ENCODE measurements around the gene COL12A1.

COL12A1 gene

GRCh38 chr6:75223428-75223827 lies 17.6 kb upstream of the COL12A1 start:
- H3K4me1 ChIP-seq (ENCODE audit: insufficient read depth, low read length), result peaks cover 14% of the 10 kb centered on the region
- H3K9me3 ChIP-seq (ENCODE audit: control insufficient read depth, insufficient read depth, low read length), result no peaks in the 10 kb centered on the region
- no peaks in the 10 kb centered on the region for H3K36me3 ChIP-seq (ENCODE audit: insufficient read depth, low read length)
- no peak overlapping the region for H3K9ac ChIP-seq (ENCODE audit: low read depth, low read length)

DNA sequence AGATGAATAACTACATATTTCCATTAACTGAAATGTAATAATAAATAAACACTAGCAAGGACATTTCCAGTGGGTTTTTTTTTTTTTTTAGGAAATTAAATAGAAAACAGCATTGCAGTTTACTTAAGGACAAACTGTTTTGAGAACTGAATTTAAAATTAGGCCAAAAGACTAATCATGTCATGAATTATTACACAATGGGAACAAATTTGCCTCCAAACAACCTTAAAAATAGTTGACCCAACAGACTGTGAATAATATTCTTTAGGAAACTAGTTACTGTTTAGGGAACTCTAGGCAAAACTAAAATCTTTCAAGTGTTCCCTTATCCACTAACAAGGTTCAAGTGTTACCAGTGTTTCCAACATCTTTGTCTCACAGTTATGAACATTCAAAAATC lies 16.4 kb upstream of the COL12A1 start:
- Histone ChIP-seq H3K36me3 (ENCODE audit: insufficient read depth, low read length) (no peaks in the 10 kb centered on the region), H3K4me1 (ENCODE audit: insufficient read depth, low read length) (peaks cover 14% of the 10 kb centered on the region), H3K9ac (ENCODE audit: low read depth, low read length) (no peak overlapping the region), H3K9me3 (ENCODE audit: control insufficient read depth, insufficient read depth, low read length) (no peaks in the 10 kb centered on the region)

- no peaks in the 10 kb centered on the region for H3K9me3 ChIP-seq (ENCODE audit: control insufficient read depth, insufficient read depth, low read length)
- H3K4me1 ChIP-seq (ENCODE audit: insufficient read depth, low read length), result peaks cover 11% of the 10 kb centered on the region
- H3K36me3 ChIP-seq (ENCODE audit: insufficient read depth, low read length), result no peaks in the 10 kb centered on the region
- H3K9ac ChIP-seq (ENCODE audit: low read depth, low read length), result no peak overlapping the region
These were observed 15.3 kb upstream of the COL12A1 start for GRCh38 chr6:75221116-75221515.

DNA sequence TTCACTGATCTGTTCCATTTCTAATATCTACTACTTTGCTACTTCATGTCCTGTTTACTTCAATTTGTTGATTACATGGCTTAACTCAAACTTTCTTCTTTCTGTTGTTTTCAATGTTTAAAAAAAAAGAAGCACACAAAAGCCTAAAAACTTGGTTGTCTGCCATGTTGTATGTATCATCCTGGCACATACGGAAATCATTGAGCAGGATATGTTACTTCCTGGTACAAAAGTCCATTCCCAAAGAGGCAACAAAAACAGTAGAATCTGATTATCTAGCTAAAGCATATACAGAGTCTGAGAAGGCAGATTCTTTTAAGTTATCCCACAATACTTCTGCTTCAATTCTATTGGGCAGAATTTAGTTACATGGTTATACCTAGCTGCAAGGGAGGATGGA lies 14.5 kb upstream of the COL12A1 start:
- H3K36me3 ChIP-seq (ENCODE audit: insufficient read depth, low read length), result no peaks in the 10 kb centered on the region
- no peak overlapping the region for H3K9ac ChIP-seq (ENCODE audit: low read depth, low read length)
- no peaks in the 10 kb centered on the region for H3K9me3 ChIP-seq (ENCODE audit: control insufficient read depth, insufficient read depth, low read length)
- H3K4me1 ChIP-seq (ENCODE audit: insufficient read depth, low read length), result peaks cover 11% of the 10 kb centered on the region

DNA sequence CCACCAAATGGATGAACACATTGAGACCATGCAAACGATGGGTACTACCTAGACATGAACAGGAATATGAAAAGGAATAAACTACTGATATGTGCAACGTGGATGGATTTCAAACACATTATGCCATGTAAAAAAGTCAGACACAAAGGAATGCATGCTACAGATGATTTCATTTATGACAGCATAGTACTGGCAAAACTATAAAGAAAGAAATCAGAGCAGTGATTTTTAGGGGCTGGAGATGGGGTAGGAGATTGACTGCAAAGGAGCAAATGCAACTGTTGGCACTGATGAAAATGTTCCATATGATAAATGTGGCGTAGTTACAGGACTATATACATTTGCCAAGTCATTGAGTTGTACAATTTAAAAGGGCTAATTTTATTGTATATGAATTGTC lies 13.4 kb upstream of the COL12A1 start:
- H3K36me3 ChIP-seq (ENCODE audit: insufficient read depth, low read length), result no peaks in the 10 kb centered on the region
- H3K9me3 ChIP-seq (ENCODE audit: control insufficient read depth, insufficient read depth, low read length), result no peaks in the 10 kb centered on the region
- peaks cover 10% of the 10 kb centered on the region for H3K4me1 ChIP-seq (ENCODE audit: insufficient read depth, low read length)
- H3K9ac ChIP-seq (ENCODE audit: low read depth, low read length), result no peak overlapping the region

DNA sequence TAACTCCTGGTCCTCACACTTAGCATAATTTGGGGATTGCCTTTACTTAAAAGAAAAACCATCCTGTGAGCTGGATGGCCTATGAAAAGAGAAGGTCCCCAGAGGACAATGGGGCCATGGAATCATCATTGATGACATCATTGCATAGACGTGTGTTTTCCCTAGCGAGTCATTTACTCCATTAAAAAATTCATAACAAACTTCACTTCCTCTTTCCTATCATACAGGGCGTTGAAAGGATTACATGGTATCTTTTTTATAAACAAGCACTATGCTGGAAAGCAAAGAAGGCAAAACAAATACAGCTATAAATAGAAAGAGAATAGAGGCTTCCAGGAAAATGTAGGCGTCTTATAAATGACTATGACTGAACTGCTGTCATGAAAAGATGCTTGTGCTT lies 11.3 kb upstream of the COL12A1 start:
- Histone ChIP-seq H3K9me3 (ENCODE audit: control insufficient read depth, insufficient read depth, low read length) (no peaks in the 10 kb centered on the region), H3K9ac (ENCODE audit: low read depth, low read length) (no peak overlapping the region), H3K4me1 (ENCODE audit: insufficient read depth, low read length) (no peaks in the 10 kb centered on the region), H3K36me3 (ENCODE audit: insufficient read depth, low read length) (no peaks in the 10 kb centered on the region)

DNA sequence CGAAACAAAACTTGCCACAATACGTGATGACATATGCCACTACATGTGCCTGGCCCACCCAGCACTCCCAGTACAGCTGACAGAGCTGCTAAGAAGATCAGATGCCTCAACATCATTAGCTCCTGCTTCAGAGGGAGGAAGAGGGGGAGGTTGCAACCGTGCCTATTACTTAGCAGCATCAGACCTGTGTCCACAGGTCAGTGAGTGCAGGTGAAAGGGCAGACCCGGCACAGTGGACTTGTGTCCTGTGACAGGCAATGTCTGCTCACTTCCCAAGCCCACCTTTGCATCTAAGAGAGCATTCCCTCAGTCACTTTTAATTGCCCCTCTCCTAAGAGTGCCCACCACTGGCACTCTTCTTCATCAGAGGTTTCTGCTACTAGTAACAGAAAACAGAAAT lies 9.4 kb upstream of the COL12A1 start:
- H3K9ac ChIP-seq (ENCODE audit: low read depth, low read length), result no peak overlapping the region
- H3K36me3 ChIP-seq (ENCODE audit: insufficient read depth, low read length), result no peaks in the 10 kb centered on the region
- H3K4me1 ChIP-seq (ENCODE audit: insufficient read depth, low read length), result peaks cover 5% of the 10 kb centered on the region; the same call in 1 of the 2 replicates
- no peaks in the 10 kb centered on the region for H3K9me3 ChIP-seq (ENCODE audit: control insufficient read depth, insufficient read depth, low read length)

DNA sequence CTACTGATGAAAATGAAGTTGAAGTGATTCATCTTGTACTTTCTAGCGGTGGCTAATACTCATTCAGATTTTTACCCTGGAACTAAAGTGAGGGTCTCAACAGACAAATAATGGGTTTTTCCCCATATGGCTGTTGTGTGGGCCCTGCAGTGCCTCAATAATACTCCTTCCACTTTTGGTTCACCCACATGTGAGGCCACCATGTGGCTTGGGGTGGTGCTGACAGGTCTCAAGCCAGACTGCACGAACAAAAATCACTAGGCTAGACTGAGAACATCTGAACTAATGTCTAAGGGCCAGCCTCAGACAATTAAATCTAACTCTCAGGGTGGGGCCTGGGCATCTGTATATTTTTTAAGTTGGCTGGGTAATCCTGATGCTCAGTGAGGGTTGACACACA lies 7.9 kb upstream of the COL12A1 start:
- no peaks in the 10 kb centered on the region for H3K36me3 ChIP-seq (ENCODE audit: insufficient read depth, low read length)
- H3K4me1 ChIP-seq (ENCODE audit: insufficient read depth, low read length), result peaks cover 5% of the 10 kb centered on the region; the same call in 1 of the 2 replicates
- no peak overlapping the region for H3K9ac ChIP-seq (ENCODE audit: low read depth, low read length)
- no peaks in the 10 kb centered on the region for H3K9me3 ChIP-seq (ENCODE audit: control insufficient read depth, insufficient read depth, low read length)

- H3K36me3 ChIP-seq (ENCODE audit: insufficient read depth, low read length), result no peaks in the 10 kb centered on the region
- H3K9ac ChIP-seq (ENCODE audit: low read depth, low read length), result no peak overlapping the region
- no peaks in the 10 kb centered on the region for H3K9me3 ChIP-seq (ENCODE audit: control insufficient read depth, insufficient read depth, low read length)
- peaks cover 5% of the 10 kb centered on the region; the same call in 1 of the 2 replicates for H3K4me1 ChIP-seq (ENCODE audit: insufficient read depth, low read length)
These were observed 7.3 kb upstream of the COL12A1 start for GRCh38 chr6:75213112-75213511.

DNA sequence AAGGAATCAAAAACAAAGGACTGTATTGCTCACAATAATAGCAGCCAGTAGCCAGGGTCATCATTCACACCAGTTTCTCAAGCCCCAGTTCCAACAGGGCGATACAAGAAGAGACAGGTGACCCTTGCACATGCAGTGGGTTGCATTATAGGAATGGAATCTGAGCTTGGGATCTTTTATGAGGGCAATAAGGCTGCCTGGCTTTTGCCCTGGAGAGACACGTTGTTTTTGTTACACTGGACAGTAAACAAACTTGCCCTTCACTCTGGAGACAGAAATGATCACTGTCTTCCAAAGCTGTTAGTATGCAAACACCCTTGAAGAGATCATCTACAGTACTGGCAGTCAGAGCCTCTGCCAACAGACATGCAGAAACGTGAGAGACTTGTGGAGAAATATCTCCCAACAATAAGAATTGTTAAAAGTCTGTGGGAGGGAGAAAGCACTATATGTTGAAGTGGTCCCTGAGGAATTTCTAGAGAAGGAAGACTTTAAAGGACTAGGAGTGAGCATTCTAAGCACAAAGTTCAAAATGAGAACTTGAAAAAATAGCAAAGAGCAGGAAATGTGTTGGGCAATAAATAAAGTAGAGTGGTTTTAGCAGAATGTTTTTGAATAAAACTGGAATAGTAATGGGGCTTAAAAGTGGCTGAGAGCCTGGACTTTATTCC lies 6.2 kb upstream of the COL12A1 start:
- peaks cover 5% of the 10 kb centered on the region; the same call in 1 of the 2 replicates for H3K4me1 ChIP-seq (ENCODE audit: insufficient read depth, low read length)
- H3K9me3 ChIP-seq (ENCODE audit: control insufficient read depth, insufficient read depth, low read length), result no peaks in the 10 kb centered on the region
- no peaks in the 10 kb centered on the region for H3K36me3 ChIP-seq (ENCODE audit: insufficient read depth, low read length)
- H3K9ac ChIP-seq (ENCODE audit: low read depth, low read length), result no peak overlapping the region

DNA sequence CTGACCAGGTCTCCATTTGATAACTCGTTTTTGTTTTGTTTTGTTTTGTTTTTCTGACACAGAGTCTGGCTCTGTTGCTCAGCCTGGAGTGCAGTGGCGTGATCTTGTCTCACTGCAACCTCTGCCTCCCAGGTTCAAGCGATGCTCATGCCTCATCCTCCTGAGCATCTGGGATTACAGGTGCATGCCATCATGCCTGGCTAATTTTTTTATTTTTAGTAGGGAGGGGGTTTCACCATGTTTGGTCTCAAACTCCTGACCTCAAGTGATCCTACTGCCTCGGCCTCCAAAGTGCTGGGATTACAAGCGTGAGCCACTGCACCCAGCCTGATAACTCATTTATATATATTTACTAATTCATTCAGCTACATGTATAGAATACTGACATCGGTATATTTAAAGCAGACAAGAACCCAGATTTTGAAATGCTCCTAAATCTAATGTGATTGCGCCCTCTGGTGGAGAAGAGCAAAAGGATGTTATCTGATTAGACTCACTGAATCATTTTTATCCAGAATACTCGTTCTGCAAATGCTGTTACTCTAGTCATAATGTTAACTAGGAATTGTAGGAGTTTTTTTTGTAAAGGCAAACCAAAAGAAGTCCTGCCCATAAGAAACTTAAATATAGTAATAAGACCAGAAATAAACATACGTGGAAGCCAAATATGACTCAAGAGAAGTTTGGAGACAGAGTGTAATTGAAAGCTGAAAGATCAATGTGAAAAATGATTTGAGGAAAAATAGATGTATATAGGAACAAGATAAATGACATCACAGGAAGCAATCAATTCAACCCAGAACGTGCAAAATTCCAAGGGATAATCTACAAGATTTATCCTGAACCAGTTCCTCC lies 5.3 kb upstream of the COL12A1 start:
- H3K4me1 ChIP-seq (ENCODE audit: insufficient read depth, low read length), result peaks cover 5% of the 10 kb centered on the region; the same call in 1 of the 2 replicates

DNA sequence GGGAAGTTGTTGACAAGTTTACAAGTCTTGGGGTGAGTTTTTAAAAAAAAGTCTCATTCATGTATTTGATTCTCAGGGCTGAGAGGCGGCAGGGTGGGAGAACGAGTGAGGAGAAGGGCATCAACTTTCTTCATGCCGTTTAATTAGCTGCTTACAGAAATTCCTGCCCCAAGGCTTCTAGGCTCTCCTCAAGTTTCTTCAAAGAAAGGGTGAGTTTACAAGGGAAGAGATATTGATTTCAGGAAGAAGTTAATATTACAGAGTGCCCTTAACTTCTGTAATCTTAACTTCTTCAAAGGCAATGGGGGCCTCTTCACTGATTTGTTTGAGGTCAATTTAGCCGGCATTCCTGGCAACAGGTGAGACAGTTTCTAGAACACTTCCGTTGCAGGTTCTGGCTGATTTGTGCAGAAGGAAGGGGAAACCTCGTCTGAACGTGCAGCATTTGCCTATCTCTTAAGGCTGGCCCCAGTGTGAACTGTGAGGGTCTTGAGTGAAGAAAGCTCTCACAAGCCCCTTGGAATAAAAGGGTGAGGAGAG lies 3.4 kb upstream of the COL12A1 start:
- H3K4me1 ChIP-seq (ENCODE audit: insufficient read depth, low read length), result peaks cover 5% of the 10 kb centered on the region; the same call in 1 of the 2 replicates
- no peak overlapping the region for H3K9ac ChIP-seq (ENCODE audit: low read depth, low read length)
- no peaks in the 10 kb centered on the region for H3K9me3 ChIP-seq (ENCODE audit: control insufficient read depth, insufficient read depth, low read length)
- no peaks in the 10 kb centered on the region for H3K36me3 ChIP-seq (ENCODE audit: insufficient read depth, low read length)

More for the DNA sequence above, 5.3 kb upstream of the COL12A1 start:
- H3K9me3 ChIP-seq (ENCODE audit: control insufficient read depth, insufficient read depth, low read length), result no peaks in the 10 kb centered on the region
- H3K36me3 ChIP-seq (ENCODE audit: insufficient read depth, low read length), result no peaks in the 10 kb centered on the region
- no peak overlapping the region for H3K9ac ChIP-seq (ENCODE audit: low read depth, low read length)

DNA sequence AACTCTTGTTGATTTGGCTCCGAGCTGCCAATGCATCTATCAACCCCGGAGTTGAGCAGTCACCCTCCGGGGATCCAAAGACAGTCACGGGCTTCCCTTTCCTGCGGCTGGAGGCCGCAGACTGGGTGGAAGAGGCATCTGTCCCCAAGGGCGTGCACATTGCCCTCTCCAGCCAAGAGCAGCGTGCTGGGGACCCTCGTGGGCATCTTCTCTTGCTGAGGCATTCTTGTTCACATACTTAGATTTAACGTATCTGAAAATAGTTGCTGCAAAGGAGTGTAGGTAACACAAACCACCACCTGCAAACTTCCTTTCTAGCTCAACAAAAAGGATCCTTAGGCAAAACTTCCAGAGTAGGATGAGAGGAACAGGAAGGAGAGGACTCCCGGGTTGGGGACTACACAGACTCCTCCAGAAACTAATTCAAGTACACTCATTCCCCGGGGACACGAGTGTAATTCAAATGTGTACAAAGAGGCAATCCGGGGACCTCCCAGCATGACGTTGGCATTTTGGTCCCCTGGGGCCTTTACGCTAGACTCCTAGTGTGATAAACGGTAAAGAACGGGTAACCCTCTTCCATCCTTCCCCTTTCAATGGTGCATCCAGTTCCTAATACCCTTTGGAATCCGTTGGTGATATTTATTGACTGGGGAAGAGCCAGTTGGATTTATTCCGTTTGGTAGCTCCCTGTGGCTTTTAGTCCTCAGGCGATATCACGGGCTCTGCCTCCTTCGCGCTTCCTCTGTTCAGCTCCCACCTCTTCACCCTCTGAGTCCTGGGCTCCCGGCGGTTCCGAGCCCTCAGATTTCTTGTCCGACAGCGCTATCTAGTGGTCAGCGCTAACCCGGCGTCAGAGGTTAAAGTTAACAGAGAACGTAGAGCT lies 2.7 kb upstream of the COL12A1 start:
- H3K36me3 ChIP-seq (ENCODE audit: insufficient read depth, low read length), result no peaks in the 10 kb centered on the region
- H3K9me3 ChIP-seq (ENCODE audit: control insufficient read depth, insufficient read depth, low read length), result no peaks in the 10 kb centered on the region
- peak overlapping the region; percentile 75; the same call in 1 of the 2 replicates for H3K9ac ChIP-seq (ENCODE audit: low read depth, low read length)
- H3K4me1 ChIP-seq (ENCODE audit: insufficient read depth, low read length), result peaks cover 8% of the 10 kb centered on the region; the same call in 1 of the 2 replicates

Data from ES-I3 (cell line).